NT2/D1 (cell line): ENCODE measurements around the gene POLE.
"Not testable (repeated sequence)": the region's sequence is repeated elsewhere in the genome, so short reads cannot be mapped to it uniquely, and the experiment has no call there.

Source experiments
- DNase-seq: peaks from one replicate; pipeline ENCODE4 v3.0.0-alpha.2; 2011; ENCODE audit warnings: low read depth, low spot score
- H3K27me3 ChIP-seq: 2 replicates; pipeline ENCODE4 v1.6.0; 2011; ENCODE audit warnings: mild to moderate bottlenecking; ENCODE audit not compliant: insufficient read length, insufficient read depth
- H3K36me3 ChIP-seq: 2 replicates; pipeline ENCODE4 v1.6.1; 2011; ENCODE audit warnings: mild to moderate bottlenecking, low read length, mixed read lengths; ENCODE audit not compliant: insufficient read depth, insufficient read length
- H3K4me1 ChIP-seq: 2 replicates; pipeline ENCODE4 v1.5.1; 2011; ENCODE audit not compliant: insufficient read depth, insufficient read length
- H3K4me3 ChIP-seq: 2 replicates; pipeline ENCODE4 v1.5.1; 2011; ENCODE audit warnings: low read depth; ENCODE audit not compliant: insufficient read length
- H3K9ac ChIP-seq: 2 replicates; pipeline ENCODE4 v1.6.0; 2011; ENCODE audit warnings: low read depth; ENCODE audit not compliant: insufficient read length
- H3K9me3 ChIP-seq: 2 replicates; pipeline ENCODE4 v1.5.1; 2011; ENCODE audit warnings: mild to moderate bottlenecking, low read length; ENCODE audit not compliant: insufficient read depth
- SUZ12 ChIP-seq: IDR thresholded peaks from 2 replicates; pipeline ENCODE4 v1.6.1; 2011; ENCODE audit not compliant: insufficient read length, insufficient read depth; ENCODE audit errors: extremely low read depth
- YY1 ChIP-seq: IDR thresholded peaks from 2 replicates; pipeline ENCODE4 v1.6.1; 2011; ENCODE audit not compliant: insufficient read length, insufficient read depth
- ZNF274 ChIP-seq: IDR thresholded peaks from 2 replicates; pipeline ENCODE4 v1.6.1; 2011; ENCODE audit warnings: mild to moderate bottlenecking, low read depth, low read length

The POLE gene

DNA sequence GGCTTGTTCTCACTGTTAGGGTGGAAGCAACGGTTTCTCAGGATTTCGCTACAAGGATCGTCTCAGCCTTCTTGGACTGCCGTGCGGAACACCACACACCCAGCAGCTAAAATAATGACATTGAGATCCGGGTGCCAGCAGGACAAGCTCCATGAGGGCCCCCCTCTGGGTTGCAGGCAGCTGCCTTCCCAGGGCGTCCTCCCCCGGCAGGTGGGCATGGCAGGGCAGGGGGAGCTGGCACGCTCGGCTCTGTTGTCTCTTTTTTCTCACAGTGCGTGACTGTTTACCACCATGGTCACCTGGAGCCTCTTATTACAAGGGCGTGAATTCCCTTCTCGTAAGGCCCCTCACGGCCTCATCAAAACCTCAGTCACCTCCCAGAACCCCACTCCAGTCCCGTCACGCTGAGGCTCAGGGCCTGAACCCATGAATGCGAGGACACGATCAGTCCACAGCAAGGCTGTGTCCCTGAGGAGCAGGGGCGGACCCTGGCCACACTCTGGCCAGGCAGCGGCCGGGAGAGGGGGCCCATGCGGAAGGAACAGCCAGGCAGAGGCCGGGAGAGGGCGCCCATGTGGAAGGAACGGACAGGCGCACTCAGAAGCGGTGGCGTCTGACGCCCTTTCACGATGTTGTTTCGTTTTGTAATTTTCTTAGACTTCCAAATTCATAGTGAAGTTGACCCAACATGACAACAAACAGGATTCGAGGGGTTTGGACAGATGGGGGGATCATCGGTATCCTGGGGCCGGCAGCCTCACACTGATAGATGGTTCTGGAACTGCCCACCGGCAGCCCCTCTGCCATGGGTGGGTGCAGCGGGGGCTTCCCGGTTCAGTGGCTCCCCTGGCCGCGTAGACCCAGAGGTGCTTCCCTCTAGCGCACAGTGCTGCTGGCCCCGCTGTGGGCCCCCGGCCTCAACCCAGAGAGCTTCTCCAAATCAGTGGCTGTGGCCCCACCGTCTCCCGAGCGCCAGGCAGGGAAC lies 86.8 kb downstream of the POLE start:
- no peak overlapping the region for H3K4me3 ChIP-seq
- peaks cover 24% of the 10 kb centered on the region for H3K4me1 ChIP-seq
- TF ChIP-seq ZNF274 (no peak), YY1 (no peak), SUZ12 (no peak)
- H3K9me3 ChIP-seq = no peaks in the 10 kb centered on the region
- peaks cover 74% of the 10 kb centered on the region for H3K27me3 ChIP-seq
- no peaks in the 10 kb centered on the region for H3K36me3 ChIP-seq
- DNase-seq = no peak
- H3K9ac ChIP-seq = peak overlapping the region; percentile 68

DNA sequence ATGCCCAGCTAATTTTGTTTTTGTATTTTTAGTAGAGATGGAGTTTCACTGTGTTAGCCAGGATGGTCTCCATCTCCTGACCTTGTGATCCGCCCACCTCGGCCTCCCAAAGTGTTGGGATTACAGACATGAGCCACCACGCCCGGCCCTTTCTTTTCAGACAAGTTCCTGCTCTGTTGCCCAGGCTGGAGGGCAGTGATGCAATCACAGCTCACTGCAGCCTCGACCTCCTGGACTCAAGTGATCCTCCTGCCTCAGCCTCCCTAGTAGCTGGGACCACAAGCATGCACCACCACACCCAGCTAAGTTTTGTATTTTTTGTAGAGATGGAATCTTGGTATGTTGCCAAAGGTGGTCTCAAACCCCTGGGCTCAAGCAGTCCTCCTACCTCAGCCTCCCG lies 87.6 kb downstream of the POLE start:
- Histone ChIP-seq H3K4me1 (peaks cover 24% of the 10 kb centered on the region), H3K27me3 (peaks cover 70% of the 10 kb centered on the region)
- H3K36me3 ChIP-seq, H3K9me3 ChIP-seq, H3K9ac ChIP-seq, H3K4me3 ChIP-seq, DNase-seq: not testable (repeated sequence)

DNA sequence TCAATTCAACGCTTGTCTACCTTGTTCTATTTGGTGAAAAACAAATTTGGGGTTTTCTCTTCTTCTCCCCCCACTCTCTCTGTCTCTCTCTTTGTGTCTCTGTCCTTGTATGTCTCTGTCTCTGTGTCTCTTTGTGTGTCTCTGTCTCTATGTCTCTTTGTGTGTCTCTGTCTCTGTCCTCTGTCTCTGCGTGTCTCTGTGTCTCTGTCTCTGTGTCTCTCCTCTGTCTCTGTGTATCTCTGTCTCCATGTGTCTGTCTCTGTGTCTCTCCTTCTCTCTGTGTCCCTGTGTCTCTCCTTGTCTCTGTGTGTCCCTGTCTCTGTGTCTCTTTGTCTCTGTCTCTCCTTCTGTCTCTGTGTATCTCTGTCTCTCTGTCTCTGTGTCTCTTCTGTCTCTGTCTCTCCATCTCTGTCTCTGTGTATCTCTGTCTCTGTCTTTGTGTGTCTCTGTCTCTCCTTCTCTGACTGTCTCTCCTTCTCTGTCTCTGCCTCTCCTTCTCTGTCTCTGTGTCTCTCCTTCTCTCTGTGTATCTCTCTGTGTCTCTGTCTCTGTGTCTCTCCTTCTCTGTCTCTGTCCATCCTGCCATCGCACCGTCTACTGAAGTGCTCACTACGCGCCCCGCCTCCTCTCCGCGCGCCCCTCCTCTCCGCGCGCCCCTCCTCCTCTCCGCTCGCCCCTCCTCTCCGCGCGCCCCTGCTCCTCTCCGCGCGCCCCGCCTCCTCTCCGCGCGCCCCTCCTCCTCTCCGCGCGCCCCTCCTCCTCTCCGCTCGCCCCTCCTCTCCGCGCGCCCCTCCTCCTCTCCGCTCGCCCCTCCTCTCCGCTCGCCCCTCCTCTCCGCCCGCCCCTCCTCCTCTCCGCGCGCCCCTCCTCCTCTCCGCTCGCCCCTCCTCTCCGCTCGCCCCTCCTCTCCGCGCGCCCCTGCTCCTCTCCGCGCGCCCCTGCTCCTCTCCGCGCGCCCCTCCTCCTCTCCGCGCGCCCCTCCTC lies 89.5 kb downstream of the POLE start:
- Histone ChIP-seq H3K36me3 (no peaks in the 10 kb centered on the region), H3K4me3 (peak overlapping the region; percentile 31), H3K9me3 (no peaks in the 10 kb centered on the region), H3K4me1 (peaks cover 13% of the 10 kb centered on the region), H3K9ac (no peak overlapping the region), H3K27me3 (peaks cover 70% of the 10 kb centered on the region)
- no peak for TF ChIP-seq YY1
- TF ChIP-seq SUZ12 = no peak
- TF ChIP-seq ZNF274 = no peak
- DNase-seq = no peak

DNA sequence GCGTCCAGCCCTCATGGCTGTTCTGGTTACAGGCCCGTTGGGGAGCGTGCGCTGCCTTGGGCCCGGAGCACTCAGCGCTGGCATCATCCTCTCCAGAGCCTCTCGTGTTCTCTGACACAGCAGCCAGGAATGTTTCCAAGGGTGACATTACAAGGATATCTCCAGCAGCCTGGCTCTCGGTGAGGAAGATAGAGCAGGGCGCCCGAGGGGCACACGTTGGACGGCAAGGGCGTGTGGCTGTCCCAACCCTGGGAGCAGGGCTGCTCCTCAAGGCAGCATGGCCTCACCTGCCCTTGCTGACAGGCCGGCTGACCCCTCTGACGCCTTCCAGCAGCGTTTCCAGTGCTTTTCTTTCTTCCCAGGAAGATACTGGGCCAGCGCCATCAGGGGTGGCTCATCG lies 91.1 kb downstream of the POLE start:
- Histone ChIP-seq H3K9ac (no peak overlapping the region), H3K36me3 (no peaks in the 10 kb centered on the region), H3K4me1 (peaks cover 12% of the 10 kb centered on the region), H3K4me3 (no peak overlapping the region), H3K27me3 (peaks cover 67% of the 10 kb centered on the region), H3K9me3 (no peaks in the 10 kb centered on the region)
- TF ChIP-seq YY1 (no peak), SUZ12 (no peak), ZNF274 (no peak)
- no peak for DNase-seq

DNA sequence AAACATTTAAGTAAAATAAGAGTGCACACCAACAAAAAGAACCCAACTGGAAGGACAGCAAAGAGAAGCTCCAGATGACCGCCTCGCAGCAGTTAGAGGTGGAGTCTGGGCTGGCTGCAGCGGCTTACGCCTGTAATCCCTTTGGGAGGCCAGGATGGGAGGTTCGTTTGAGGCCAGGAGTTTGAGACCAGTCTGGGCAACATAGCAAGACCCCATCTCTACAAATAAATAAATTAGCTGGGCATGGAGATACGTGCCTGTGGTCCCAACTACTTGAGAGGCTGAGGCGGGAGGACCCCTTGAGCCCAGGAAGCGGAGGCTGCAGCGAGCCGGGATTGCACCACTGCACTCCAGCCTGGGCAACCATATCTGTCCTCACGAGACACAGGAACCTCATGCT lies 92.0 kb downstream of the POLE start:
- Histone ChIP-seq H3K4me3 (no peak overlapping the region), H3K36me3 (no peaks in the 10 kb centered on the region), H3K9me3 (no peaks in the 10 kb centered on the region), H3K27me3 (peaks cover 66% of the 10 kb centered on the region), H3K4me1 (peaks cover 6% of the 10 kb centered on the region), H3K9ac (no peak overlapping the region)
- no peak for DNase-seq
- TF ChIP-seq SUZ12 (no peak), ZNF274 (no peak), YY1 (no peak)

DNA sequence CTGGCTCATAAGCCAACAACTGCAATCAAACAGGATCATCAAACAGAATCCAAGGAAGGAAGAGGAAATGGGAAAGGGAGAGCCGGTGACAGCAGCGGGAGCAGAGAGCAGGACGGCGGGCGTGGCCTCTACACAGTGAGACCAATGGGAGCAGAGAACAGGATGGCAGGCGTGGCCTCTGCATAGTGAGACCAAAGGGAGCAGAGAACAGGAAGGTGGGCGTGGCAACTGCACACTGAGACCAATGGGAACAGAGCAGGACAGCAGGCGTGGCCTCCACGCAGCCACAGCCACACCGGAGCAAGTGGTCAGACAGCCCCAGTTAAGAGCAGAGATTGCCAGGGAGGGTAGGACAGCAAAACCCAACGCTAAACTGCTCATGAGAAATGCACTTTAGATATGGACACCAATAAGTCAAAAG lies 93.2 kb downstream of the POLE start:
- H3K9ac ChIP-seq = no peak overlapping the region
- no peaks in the 10 kb centered on the region for H3K9me3 ChIP-seq
- peaks cover 3% of the 10 kb centered on the region for H3K4me1 ChIP-seq
- H3K4me3 ChIP-seq = no peak overlapping the region
- no peaks in the 10 kb centered on the region for H3K36me3 ChIP-seq
- peaks cover 73% of the 10 kb centered on the region for H3K27me3 ChIP-seq
- no peak for TF ChIP-seq YY1
- TF ChIP-seq ZNF274 = no peak
- TF ChIP-seq SUZ12 = no peak
- peak; percentile 66 for DNase-seq

DNA sequence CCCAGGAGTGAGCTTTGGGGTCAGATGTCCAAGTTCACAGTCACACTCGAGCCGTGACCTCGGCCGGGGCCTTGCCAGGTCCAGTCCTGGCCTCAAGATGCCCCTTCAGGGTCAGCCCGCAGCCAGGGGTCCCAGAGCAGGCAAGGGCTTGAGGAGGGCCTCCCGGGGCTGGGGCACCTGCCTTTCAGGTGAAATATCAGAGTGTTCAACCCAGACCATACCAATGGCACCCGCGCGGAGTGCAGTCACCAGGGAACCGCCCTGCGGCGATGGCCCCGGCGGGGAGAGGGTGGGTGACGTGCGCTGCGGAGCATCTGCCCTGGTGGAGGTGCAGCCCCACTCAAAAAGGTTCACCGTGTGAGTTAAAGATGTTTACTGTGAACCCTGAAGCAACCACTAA lies 93.6 kb downstream of the POLE start:
- TF ChIP-seq SUZ12 (no peak), ZNF274 (no peak), YY1 (no peak)

More for the DNA sequence above, 93.6 kb downstream of the POLE start:
- no peak for DNase-seq
- Histone ChIP-seq H3K9me3 (no peaks in the 10 kb centered on the region), H3K4me1 (peaks cover 3% of the 10 kb centered on the region), H3K36me3 (no peaks in the 10 kb centered on the region), H3K9ac (no peak overlapping the region), H3K27me3 (peaks cover 77% of the 10 kb centered on the region), H3K4me3 (no peak overlapping the region)
